Lung (tissue), 12 donors: ENCODE results near the gene IL17B. TPM values are rescaled to one million over a fixed set of nuclear protein-coding genes. Genes with fewer than 3 reads are reported as not detected.

Experiments used
- ATAC-seq: fragments of 200-7000 bp; cut with Tn5 transposase; one replicate; pipeline ENCODE4 v1.9.1; 2020; ENCODE audit warnings: moderate number of reproducible peaks; ENCODE audit not compliant: insufficient read depth, low FRiP score
- DNase-seq, 3 donors: peaks; one replicate each; pipeline ENCODE4 v3.0.0-alpha.2; 2013 to 2017
- H3K27ac ChIP-seq, 2 donors: one replicate each; pipeline ENCODE4 v1.5.1; 2013; ENCODE audit warnings: mild to moderate bottlenecking in 2 of 2, moderate library complexity in 2 of 2, control low read depth in 1 of 2, inconsistent platforms in 1 of 2, low read depth in 1 of 2, low read length in 1 of 2
- H3K27me3 ChIP-seq, 3 donors: one replicate each; pipeline ENCODE4 v1.5.1; 2013; ENCODE audit warnings: low read length in 2 of 3; ENCODE audit not compliant: control insufficient read depth in 3 of 3, insufficient read depth in 3 of 3
- H3K36me3 ChIP-seq, 4 donors: one replicate each; pipeline ENCODE4 v1.5.1; 2013; ENCODE audit warnings: low read length in 4 of 4, mild to moderate bottlenecking in 1 of 4, moderate library complexity in 1 of 4; ENCODE audit not compliant: control insufficient read depth in 4 of 4, insufficient read depth in 4 of 4
- H3K4me1 ChIP-seq, 5 donors: one replicate each; pipeline ENCODE4 v1.5.1; 2013; ENCODE audit warnings: low read length in 5 of 5, mild to moderate bottlenecking in 2 of 5, moderate library complexity in 1 of 5; ENCODE audit not compliant: control insufficient read depth in 5 of 5, insufficient read depth in 5 of 5
- H3K4me3 ChIP-seq: one replicate; pipeline ENCODE4 v1.5.1; 2013; ENCODE audit warnings: mild to moderate bottlenecking, control low read depth, moderate library complexity
- H3K9ac ChIP-seq, 2 donors: one replicate each; pipeline ENCODE4 v1.5.1; 2013; ENCODE audit warnings: low read length in 2 of 2, control low read depth in 1 of 2; ENCODE audit not compliant: insufficient read depth in 1 of 2
- H3K9me3 ChIP-seq, 4 donors: one replicate each; pipeline ENCODE4 v1.5.1; 2013; ENCODE audit warnings: low read length in 3 of 4, mild to moderate bottlenecking in 1 of 4, moderate library complexity in 1 of 4; ENCODE audit not compliant: control insufficient read depth in 4 of 4, insufficient read depth in 3 of 4
- CTCF ChIP-seq: IDR thresholded peaks from 2 replicates; pipeline ENCODE4 v1.5.1; 2012; ENCODE audit warnings: mild to moderate bottlenecking; ENCODE audit errors: control extremely low read depth, extremely low read depth
- WGBS, 2 donors: extraction: QIAGEN DNeasy Blood & Tissue Kit; methylation state at CpG; one replicate each; pipeline ENCODE4 v1.1.7; 2013; 5-methylcytosine and 5-hydroxymethylcytosine counted together
- polyA plus RNA-seq, 2 donors: library from polyadenylated mRNA; stranded (reverse); fragments of 200-250 nt; gene quantifications; one replicate each; pipeline ENCODE4 v1.2.1, GENCODE V29; 2013
- total RNA-seq, 2 donors: library from RNA; depleted of rRNA in 1 of 2; stranded (reverse); fragments of >200 nt in 1 of 2; gene quantifications; one replicate each; pipeline ENCODE4 v1.2.1, GENCODE V29; 2014 to 2021
- donor health status: control.
- donor health status: control.
- donor health status: Bipolar disorder and iron deficiency.
- donor health status: healthy.
- donor health status: DM: yes; HTN: yes; CAD: no.

Gene IL17B
- total and polyA plus RNA-seq, 4 donors: 0.26 to 1.3 (median 0.39) TPM

- no peak overlapping the region for H3K9ac ChIP-seq
- peaks cover 0 to 12% (median 4%) of the 10 kb centered on the region in 5 donors for H3K4me1 ChIP-seq
- H3K9me3 ChIP-seq: no peaks in the 10 kb centered on the region
- no peak for ATAC-seq
- no peaks in the 10 kb centered on the region for H3K27me3 ChIP-seq
- no peak for TF ChIP-seq CTCF
- no peak for DNase-seq
- H3K27ac ChIP-seq: no peak overlapping the region
- H3K4me3 ChIP-seq: no peak overlapping the region
- peaks cover 21 to 47% (median 25%) of the 10 kb centered on the region in 4 donors for H3K36me3 ChIP-seq
- whole genome bisulfite sequencing, 2 donors: 91 to 92% methylated on average over 2 of the region's 2 CpGs
These were observed 25.2 kb downstream of the IL17B start for GRCh38 chr5:149353911-149354310.

- no peak for TF ChIP-seq CTCF
- Histone ChIP-seq H3K27me3 (no peaks in the 10 kb centered on the region), H3K9me3 (no peaks in the 10 kb centered on the region), H3K9ac (no peak overlapping the region), H3K4me1 (peaks cover 0 to 9% (median 0%) of the 10 kb centered on the region in 5 donors), H3K36me3 (peaks cover 23 to 60% (median 32%) of the 10 kb centered on the region in 4 donors), H3K4me3 (no peak overlapping the region), H3K27ac (no peak overlapping the region)
- WGBS, 2 donors: 55 to 71% methylated on average over 4 of the region's 4 CpGs
- no peak for DNase-seq
- ATAC-seq: no peak
These were observed 26.9 kb downstream of the IL17B start for GRCh38 chr5:149352169-149352568.

GRCh38 chr5:149349382-149349781, 29.7 kb downstream of the IL17B start:
- Histone ChIP-seq H3K27me3 (no peaks in the 10 kb centered on the region), H3K27ac (no peak overlapping the region), H3K9me3 (no peaks in the 10 kb centered on the region), H3K4me1 (peaks cover 0 to 15% (median 3%) of the 10 kb centered on the region in 5 donors), H3K4me3 (no peak overlapping the region), H3K36me3 (peaks cover 23 to 54% (median 31%) of the 10 kb centered on the region in 4 donors), H3K9ac (no peak overlapping the region)
- DNase-seq (no peak), ATAC-seq (no peak)
- TF ChIP-seq CTCF: no peak
- 87 to 93% methylated on average over 4 of the region's 4 CpGs for WGBS, 2 donors

GRCh38 chr5:149348518-149348917, 30.6 kb downstream of the IL17B start:
- Histone ChIP-seq H3K9me3 (no peaks in the 10 kb centered on the region), H3K9ac (no peak overlapping the region), H3K36me3 (peaks cover 23 to 50% (median 31%) of the 10 kb centered on the region in 4 donors), H3K4me3 (no peak overlapping the region), H3K4me1 (peaks cover 0 to 18% (median 3%) of the 10 kb centered on the region in 5 donors), H3K27ac (no peak overlapping the region), H3K27me3 (no peaks in the 10 kb centered on the region)
- DNase-seq: no peak
- WGBS, 2 donors: 61 to 70% methylated on average over 1 of the region's 1 CpG
- TF ChIP-seq CTCF: no peak
- ATAC-seq: no peak
